GM18526 (cell line): ENCODE measurements around the gene STX1A.

Experiments
- POLR2A ChIP-seq: IDR thresholded peaks from 3 replicates; pipeline ENCODE4 v1.6.1; 2011; ENCODE audit not compliant: insufficient read length; ENCODE audit errors: extremely low read depth

Gene STX1A

GRCh38 chr7:73739387-73739767 lies 19.9 kb upstream of the STX1A start:
- no peak for TF ChIP-seq POLR2A

- TF ChIP-seq POLR2A, result peak; percentile 87
Measured at GRCh38 chr7:73738612-73739386, 19.3 kb upstream of the STX1A start, which contains the start of gene ABHD11. ABHD11 (minus strand) TSS chr7:73738802; CDS start chr7:73738770, 32 bp downstream.

- no peak for TF ChIP-seq POLR2A
Measured at GRCh38 chr7:73738220-73738611, 18.7 kb upstream of the STX1A start.

- no peak for TF ChIP-seq POLR2A
Measured at GRCh38 chr7:73737491-73738219, 18.2 kb upstream of the STX1A start.

GRCh38 chr7:73736885-73737284 lies 17.4 kb upstream of the STX1A start:
- TF ChIP-seq POLR2A, result no peak

GRCh38 chr7:73735528-73735905 lies 16.0 kb upstream of the STX1A start:
- no peak for TF ChIP-seq POLR2A

- TF ChIP-seq POLR2A, result no peak
Measured at GRCh38 chr7:73734619-73735527, 15.4 kb upstream of the STX1A start.

- no peak for TF ChIP-seq POLR2A
Measured at GRCh38 chr7:73732397-73732796, 12.9 kb upstream of the STX1A start.

GRCh38 chr7:73730485-73730884 lies 11.0 kb upstream of the STX1A start:
- no peak for TF ChIP-seq POLR2A

GRCh38 chr7:73728551-73728950 lies 9.1 kb upstream of the STX1A start:
- no peak for TF ChIP-seq POLR2A

GRCh38 chr7:73727952-73728351 lies 8.5 kb upstream of the STX1A start:
- TF ChIP-seq POLR2A, result no peak

GRCh38 chr7:73726083-73726466 lies 6.6 kb upstream of the STX1A start:
- TF ChIP-seq POLR2A, result no peak

GRCh38 chr7:73723813-73724212 lies 4.3 kb upstream of the STX1A start:
- TF ChIP-seq POLR2A, result no peak

GRCh38 chr7:73722785-73723184 lies 3.3 kb upstream of the STX1A start:
- no peak for TF ChIP-seq POLR2A

- no peak for TF ChIP-seq POLR2A
Measured at GRCh38 chr7:73721377-73721817, 1.9 kb upstream of the STX1A start.

- no peak for TF ChIP-seq POLR2A
Measured at GRCh38 chr7:73719806-73720169, 319 bp upstream of the STX1A start.

GRCh38 chr7:73718438-73718881 lies 1.0 kb downstream of the STX1A start:
- no peak for TF ChIP-seq POLR2A
